ENCODE measurements around the gene GAMT. TPM values are rescaled to one million over a fixed set of nuclear protein-coding genes. Genes with fewer than 3 reads are reported as not detected.

GAMT gene
- polyA plus RNA-seq, 1 donor: 218 TPM

Other genes starting within 250 kb of the GAMT start
- gene SBNO2, start 227.3 kb downstream of the GAMT start, polyA plus RNA-seq (ENCODE audit: insufficient read length): 11.6 TPM
- 50.5 TPM for gene STK11, start 195.8 kb downstream of the GAMT start, polyA plus RNA-seq (ENCODE audit: insufficient read length)
- 1.3 TPM for gene CBARP, start 163.5 kb downstream of the GAMT start, polyA plus RNA-seq (ENCODE audit: insufficient read length)
- gene ATP5F1D, start 159.8 kb downstream of the GAMT start, polyA plus RNA-seq (ENCODE audit: insufficient read length): 167 TPM
- gene MIDN, start 153.0 kb downstream of the GAMT start, polyA plus RNA-seq (ENCODE audit: insufficient read length): 41.7 TPM
- 483 TPM for gene CIRBP, start 132.2 kb downstream of the GAMT start, polyA plus RNA-seq (ENCODE audit: insufficient read length)
- 13.7 TPM for gene FAM174C, start 126.0 kb downstream of the GAMT start, polyA plus RNA-seq (ENCODE audit: insufficient read length)
- gene EFNA2, start 115.7 kb downstream of the GAMT start, polyA plus RNA-seq (ENCODE audit: insufficient read length): 1.1 TPM
- 88.5 TPM for gene NDUFS7, start 17.6 kb downstream of the GAMT start, polyA plus RNA-seq (ENCODE audit: insufficient read length)
- gene DAZAP1, start 6.0 kb upstream of the GAMT start, polyA plus RNA-seq (ENCODE audit: insufficient read length): 66.9 TPM
- 1,159 TPM for gene RPS15, start 36.9 kb upstream of the GAMT start, polyA plus RNA-seq (ENCODE audit: insufficient read length)
- gene APC2, start 48.6 kb upstream of the GAMT start, polyA plus RNA-seq (ENCODE audit: insufficient read length): 0.91 TPM
- gene C19orf25, start 77.7 kb upstream of the GAMT start, polyA plus RNA-seq (ENCODE audit: insufficient read length): 16.5 TPM
- gene PCSK4, start 88.8 kb upstream of the GAMT start, polyA plus RNA-seq (ENCODE audit: insufficient read length): 1.4 TPM
- gene REEP6, start 89.6 kb upstream of the GAMT start, polyA plus RNA-seq (ENCODE audit: insufficient read length): 1.3 TPM
- 16.5 TPM for gene ADAMTSL5, start 111.5 kb upstream of the GAMT start, polyA plus RNA-seq (ENCODE audit: insufficient read length)
- gene PLK5, start 122.5 kb upstream of the GAMT start, polyA plus RNA-seq (ENCODE audit: insufficient read length): 0.20 TPM
- gene MEX3D, start 166.8 kb upstream of the GAMT start, polyA plus RNA-seq (ENCODE audit: insufficient read length): 29.4 TPM
- gene MBD3, start 191.3 kb upstream of the GAMT start, polyA plus RNA-seq (ENCODE audit: insufficient read length): 62.6 TPM
- 117 TPM for gene UQCR11, start 203.9 kb upstream of the GAMT start, polyA plus RNA-seq (ENCODE audit: insufficient read length)